ENCODE results near the gene MRPL28. TPM values are rescaled to one million over a fixed set of nuclear protein-coding genes. Genes with fewer than 3 reads are reported as not detected.
A peak's percentile ranks its signal among the peaks of the same experiment; 100 is the strongest.

Gene MRPL28
- total and polyA plus RNA-seq, 2 donors (not counting 3 experiments of a cell fraction or from before 2014, with no cell fraction given) = 104 to 180 TPM

DNA sequence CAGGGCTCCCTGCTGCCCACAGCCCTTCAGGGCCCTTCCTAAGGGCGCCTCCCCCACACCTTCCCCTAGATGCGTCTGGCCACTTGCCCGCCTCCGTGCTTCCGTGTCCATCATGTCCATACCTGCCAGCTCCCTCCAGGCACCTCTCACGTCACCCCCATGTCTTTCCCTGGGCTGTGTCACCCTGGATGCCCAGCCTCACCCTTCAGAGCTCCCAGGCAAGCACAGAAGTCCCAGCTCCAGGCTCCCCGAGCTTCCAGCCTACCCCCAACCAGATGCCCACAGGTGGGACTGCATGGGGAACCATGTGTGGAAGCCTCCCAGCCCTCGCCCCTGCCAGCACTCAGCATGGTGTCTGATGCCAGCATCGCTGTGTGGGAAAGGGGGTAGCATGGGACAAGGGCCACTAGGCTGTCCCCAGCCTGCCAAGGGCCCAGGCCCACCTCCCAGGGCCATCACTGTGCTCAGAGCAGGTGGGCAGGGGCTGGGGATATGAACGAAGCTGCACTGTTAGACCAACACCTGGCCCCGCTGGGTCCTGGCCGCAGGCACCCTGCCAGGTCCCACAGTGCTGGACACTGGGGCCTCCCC, 16.0 kb downstream of the MRPL28 start:
- BruUV-seq (replicated peaks) = no TSS peak

DNA sequence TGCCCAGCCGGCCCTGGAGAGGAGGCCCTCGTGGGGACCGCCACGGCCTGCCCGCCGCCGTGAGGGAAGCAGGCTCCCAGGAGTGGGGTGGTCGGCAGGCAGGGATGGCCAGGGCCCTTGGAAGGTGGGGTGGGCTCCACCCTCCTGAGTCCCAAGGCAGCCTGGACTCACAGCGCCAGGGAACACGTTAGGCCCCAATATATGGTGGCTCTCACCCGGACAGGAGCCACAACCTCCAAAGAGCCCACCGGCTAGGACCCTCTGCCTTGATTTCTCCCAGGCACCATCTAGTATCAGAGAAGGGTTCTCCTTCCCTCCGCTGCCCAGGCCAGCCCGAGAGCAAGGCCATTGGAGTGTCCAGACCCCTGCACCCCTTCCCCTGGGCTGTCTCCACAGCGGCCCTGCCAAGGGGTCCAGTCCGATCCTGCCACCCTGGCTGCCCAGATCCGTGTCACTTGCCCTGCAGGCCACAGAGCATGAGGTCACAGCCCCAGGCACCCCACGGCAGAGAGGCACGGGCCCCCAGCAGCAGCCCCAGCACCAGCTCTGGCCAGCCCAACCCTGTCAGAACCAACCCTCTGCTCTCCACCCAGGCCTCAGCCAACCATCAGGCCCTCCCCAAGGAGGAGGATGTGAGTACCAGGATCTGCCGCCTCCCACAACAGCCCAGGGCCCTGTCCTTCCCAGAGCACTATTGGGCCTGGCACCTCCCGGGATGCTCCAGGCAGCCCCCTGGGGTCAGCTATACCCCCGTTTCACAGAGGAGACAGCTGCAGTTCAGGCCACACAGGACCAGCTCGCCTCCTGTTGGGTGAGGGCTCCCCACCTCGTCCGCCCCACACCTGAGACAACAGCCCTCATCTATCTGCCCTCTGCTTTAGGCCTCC, 16.7 kb downstream of the MRPL28 start:
- no peaks in the 10 kb centered on the region for H3K27me3 ChIP-seq (ENCODE audit: control insufficient read depth in 2 of 2, insufficient read depth in 2 of 2, low read length in 2 of 2)
- ChIA-PET POLR2A (no interaction called here), CTCF (interaction anchor here (0.6 to 1.7 kb wide), 8 partner anchors 9 to 247 kb away, joined by 3 to 6 read pairs (median 4); partner anchors contain the start of genes ARHGDIG, LUC7L and MRPL28)
- H3K27ac ChIP-seq (ENCODE audit: insufficient read depth, low read depth, low read length) = no peak overlapping the region
- FAIRE-seq (no peak), DNase-seq (ENCODE audit: low read depth, low spot score) (no peak)
- no peaks in the 10 kb centered on the region for H3K9me3 ChIP-seq (replicated peaks; ENCODE audit: control insufficient read depth, insufficient read depth, low read length)
- H2AFZ ChIP-seq (ENCODE audit: low read depth, low read length) = peak overlapping the region; percentile 19
- H3K4me2 ChIP-seq (ENCODE audit: insufficient read depth, low read length) = peak overlapping the region; percentile 13
- no peaks in the 10 kb centered on the region for H3K9me1 ChIP-seq (replicated peaks; ENCODE audit: control insufficient read depth, extremely low read depth, insufficient read depth, low read length)
- H3K36me3 ChIP-seq (ENCODE audit: control insufficient read depth in 2 of 2, extremely low read depth in 1 of 2, insufficient read depth in 2 of 2, low read length in 2 of 2) = peaks cover 0 to 3% of the 10 kb centered on the region in 2 experiments
- no TSS peak for BruUV-seq (replicated peaks)
- H3K79me2 ChIP-seq (ENCODE audit: control insufficient read depth, insufficient read depth, low read length) = peaks cover 24% of the 10 kb centered on the region
- no peaks in the 10 kb centered on the region for H4K20me1 ChIP-seq (replicated peaks; ENCODE audit: control insufficient read depth, extremely low read depth, insufficient read depth, low read length)
- TF ChIP-seq POLR2AphosphoS5 (IDR thresholded peaks at IDR 0.05; ENCODE audit: insufficient read depth, low read depth, low read length) (no peak), FOS (IDR thresholded peaks at IDR 0.05; ENCODE audit: borderline replicate concordance, insufficient read depth, low read length) (no peak), MYC (IDR thresholded peaks at IDR 0.05; ENCODE audit: low read depth, low read length) (no peak), JUN (IDR thresholded peaks at IDR 0.05; ENCODE audit: borderline replicate concordance, insufficient read depth, insufficient read length, low read depth) (no peak), POLR2A (IDR thresholded peaks at IDR 0.05; ENCODE audit: low read depth, low read length) (no peak), GATA2 (IDR thresholded peaks at IDR 0.05; ENCODE audit: insufficient read depth, insufficient read length, low read depth, low read length) (no peak), EZH2 (IDR thresholded peaks at IDR 0.05; ENCODE audit: borderline replicate concordance, low read depth, low read length, severe bottlenecking) (no peak)
- TF ChIP-seq, protein P1, sequence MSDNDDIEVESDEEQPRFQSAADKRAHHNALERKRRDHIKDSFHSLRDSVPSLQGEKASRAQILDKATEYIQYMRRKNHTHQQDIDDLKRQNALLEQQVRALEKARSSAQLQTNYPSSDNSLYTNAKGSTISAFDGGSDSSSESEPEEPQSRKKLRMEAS (IDR thresholded peaks at IDR 0.05; ENCODE audit: insufficient read depth, insufficient read length) = no peak
- TF ChIP-seq, protein P2, sequence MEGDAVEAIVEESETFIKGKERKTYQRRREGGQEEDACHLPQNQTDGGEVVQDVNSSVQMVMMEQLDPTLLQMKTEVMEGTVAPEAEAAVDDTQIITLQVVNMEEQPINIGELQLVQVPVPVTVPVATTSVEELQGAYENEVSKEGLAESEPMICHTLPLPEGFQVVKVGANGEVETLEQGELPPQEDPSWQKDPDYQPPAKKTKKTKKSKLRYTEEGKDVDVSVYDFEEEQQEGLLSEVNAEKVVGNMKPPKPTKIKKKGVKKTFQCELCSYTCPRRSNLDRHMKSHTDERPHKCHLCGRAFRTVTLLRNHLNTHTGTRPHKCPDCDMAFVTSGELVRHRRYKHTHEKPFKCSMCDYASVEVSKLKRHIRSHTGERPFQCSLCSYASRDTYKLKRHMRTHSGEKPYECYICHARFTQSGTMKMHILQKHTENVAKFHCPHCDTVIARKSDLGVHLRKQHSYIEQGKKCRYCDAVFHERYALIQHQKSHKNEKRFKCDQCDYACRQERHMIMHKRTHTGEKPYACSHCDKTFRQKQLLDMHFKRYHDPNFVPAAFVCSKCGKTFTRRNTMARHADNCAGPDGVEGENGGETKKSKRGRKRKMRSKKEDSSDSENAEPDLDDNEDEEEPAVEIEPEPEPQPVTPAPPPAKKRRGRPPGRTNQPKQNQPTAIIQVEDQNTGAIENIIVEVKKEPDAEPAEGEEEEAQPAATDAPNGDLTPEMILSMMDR (IDR thresholded peaks at IDR 0.05; ENCODE audit: extremely low read depth in 1 of 2, insufficient read depth in 1 of 2, low read depth in 1 of 2, low read length in 2 of 2) = no peak
- H3K4me1 ChIP-seq (ENCODE audit: control insufficient read depth, extremely low read depth, insufficient read depth, low read length) = peaks cover 6% of the 10 kb centered on the region
- H3K9ac ChIP-seq (replicated peaks; ENCODE audit: extremely low read depth, insufficient read depth, low read length) = no peak overlapping the region
- H3K4me3 ChIP-seq (replicated peaks in 1 of 3; ENCODE audit: insufficient read depth in 1 of 3, low read depth in 1 of 3, low read length in 3 of 3) = peak overlapping the region in 1 of 3 experiments; percentile 62
- dilution Hi-C loops (cut with MboI; ENCODE audit: extremely low pct_ligation_motif_present, low sequenced_read_pairs) (no loop called here), intact Hi-C loops (cut with micrococcal nuclease) (loop anchor here (1.0 to 5.0 kb wide), 2 partner anchors 17 to 171 kb away; partner anchors contain the start of genes HBQ1 and MRPL28)

More for the DNA sequence above, 16.0 kb downstream of the MRPL28 start:
- Histone ChIP-seq H3K4me3 (replicated peaks in 1 of 3; ENCODE audit: insufficient read depth in 1 of 3, low read depth in 1 of 3, low read length in 3 of 3) (no peak overlapping the region), H3K9me3 (replicated peaks; ENCODE audit: control insufficient read depth, insufficient read depth, low read length) (no peaks in the 10 kb centered on the region), H3K27ac (ENCODE audit: insufficient read depth, low read depth, low read length) (no peak overlapping the region), H4K20me1 (replicated peaks; ENCODE audit: control insufficient read depth, extremely low read depth, insufficient read depth, low read length) (no peaks in the 10 kb centered on the region), H3K4me1 (ENCODE audit: control insufficient read depth, extremely low read depth, insufficient read depth, low read length) (peaks cover 6% of the 10 kb centered on the region), H3K9ac (replicated peaks; ENCODE audit: extremely low read depth, insufficient read depth, low read length) (no peak overlapping the region), H2AFZ (ENCODE audit: low read depth, low read length) (no peak overlapping the region), H3K4me2 (ENCODE audit: insufficient read depth, low read length) (no peak overlapping the region), H3K9me1 (replicated peaks; ENCODE audit: control insufficient read depth, extremely low read depth, insufficient read depth, low read length) (no peaks in the 10 kb centered on the region), H3K27me3 (ENCODE audit: control insufficient read depth in 2 of 2, insufficient read depth in 2 of 2, low read length in 2 of 2) (no peaks in the 10 kb centered on the region), H3K36me3 (ENCODE audit: control insufficient read depth in 2 of 2, extremely low read depth in 1 of 2, insufficient read depth in 2 of 2, low read length in 2 of 2) (peaks cover 0 to 3% of the 10 kb centered on the region in 2 experiments), H3K79me2 (ENCODE audit: control insufficient read depth, insufficient read depth, low read length) (peaks cover 20% of the 10 kb centered on the region)
- DNase-seq (ENCODE audit: low read depth, low spot score) (no peak), FAIRE-seq (no peak)
- dilution Hi-C loops (cut with MboI; ENCODE audit: extremely low pct_ligation_motif_present, low sequenced_read_pairs) = no loop called here
- TF ChIP-seq MYC (IDR thresholded peaks at IDR 0.05; ENCODE audit: low read depth, low read length) = no peak
- ChIA-PET POLR2A (no interaction called here), CTCF (interaction anchor here (1.1 kb wide), 1 partner anchor 9 kb away, joined by 3 read pairs; no protein-coding TSS in a partner anchor)
- intact Hi-C loops (cut with micrococcal nuclease) = loop anchor here (5.0 kb wide), 1 partner anchor 172 kb away; the partner anchor contains the start of gene HBQ1

All from endothelial cell of umbilical vein (primary cell).